NCI-H748 (cell line): ENCODE results near the gene FAM193B.
"Not testable (repeated sequence)": the region's sequence is repeated elsewhere in the genome, so short reads cannot be mapped to it uniquely, and the experiment has no call there.

Experiments used
- DNase-seq: peaks from one replicate; lab custom pipeline; 2025; ENCODE audit not compliant: unreplicated experiment; lab: John Stamatoyannopoulos, UW

FAM193B gene

DNA sequence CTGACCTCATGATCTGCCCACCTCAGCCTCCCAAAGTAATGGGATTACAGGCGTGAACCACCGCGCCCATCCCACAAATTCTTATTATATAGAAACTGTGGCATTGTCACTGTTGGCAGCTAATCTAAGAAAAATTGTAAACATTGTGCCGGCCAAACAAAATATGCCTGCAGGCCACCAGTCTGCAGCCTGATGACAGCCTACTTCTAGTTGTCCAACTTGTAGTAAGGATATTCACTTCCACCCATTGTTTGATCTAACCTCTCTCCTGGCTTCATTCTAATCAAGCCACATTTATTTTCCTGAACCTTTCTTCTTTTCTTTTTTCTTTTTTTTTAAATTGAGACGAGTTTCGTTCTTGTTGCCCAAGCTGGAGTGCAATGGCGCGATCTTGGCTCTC is 24.0 kb upstream of the FAM193B start:
- no peak for DNase-seq

DNA sequence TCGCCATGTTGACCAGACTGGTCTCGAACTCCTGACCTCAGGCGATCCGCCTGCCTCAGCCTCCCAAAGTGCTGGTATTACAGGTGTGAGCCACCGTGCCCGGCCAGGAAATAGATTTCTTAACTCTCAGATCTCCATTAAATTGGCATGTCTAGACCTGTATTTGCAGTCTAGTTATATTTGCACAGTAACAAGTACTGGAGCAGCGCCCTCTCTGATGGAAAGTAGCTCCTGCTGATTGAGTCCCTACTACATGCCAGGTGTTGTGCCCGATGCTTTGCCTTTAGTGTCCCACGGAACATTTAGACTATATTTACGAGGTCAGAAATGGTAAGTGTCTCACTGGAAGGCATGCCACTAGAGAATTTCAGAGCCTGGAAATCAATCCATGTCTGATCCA is 21.8 kb upstream of the FAM193B start:
- DNase-seq: peak; percentile 63

DNA sequence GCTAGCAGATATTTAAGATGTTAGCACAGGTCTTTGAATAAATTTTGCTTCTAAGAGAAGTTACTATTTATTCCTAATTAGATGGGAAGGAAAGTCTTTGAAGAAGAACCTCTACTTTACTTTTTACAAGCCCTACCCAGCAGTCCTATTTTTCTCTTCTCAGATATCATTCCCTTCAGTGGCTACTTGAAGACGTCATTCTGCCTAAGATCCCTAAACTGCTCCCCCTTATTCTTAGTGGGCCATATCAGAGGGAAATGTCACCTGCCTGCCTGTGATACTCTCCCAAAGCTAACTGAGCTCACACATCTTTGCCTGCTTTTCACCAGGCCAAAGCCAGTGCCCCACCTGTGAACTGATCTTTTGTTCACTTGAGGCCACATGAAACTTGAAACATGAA is 21.1 kb upstream of the FAM193B start:
- DNase-seq: no peak

DNA sequence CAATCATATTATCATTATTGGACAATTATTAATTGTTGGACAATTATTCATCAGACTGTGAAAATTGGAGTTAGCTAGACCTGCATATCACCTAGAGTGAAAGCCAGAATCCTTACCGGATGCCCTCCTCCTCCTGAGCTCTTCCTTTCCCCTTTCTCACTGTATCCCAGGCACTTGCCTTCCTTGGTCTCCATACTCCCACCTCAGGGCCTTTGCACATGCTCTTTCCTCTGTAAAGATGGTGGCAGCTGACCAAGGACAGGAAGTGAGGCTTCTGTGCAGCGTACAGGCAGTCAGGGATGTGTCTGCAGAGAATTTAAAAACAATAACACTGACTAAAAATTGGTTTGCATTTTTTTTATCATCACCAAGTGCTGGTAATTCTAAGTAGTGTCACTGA is 15.5 kb upstream of the FAM193B start:
- DNase-seq: no peak

DNA sequence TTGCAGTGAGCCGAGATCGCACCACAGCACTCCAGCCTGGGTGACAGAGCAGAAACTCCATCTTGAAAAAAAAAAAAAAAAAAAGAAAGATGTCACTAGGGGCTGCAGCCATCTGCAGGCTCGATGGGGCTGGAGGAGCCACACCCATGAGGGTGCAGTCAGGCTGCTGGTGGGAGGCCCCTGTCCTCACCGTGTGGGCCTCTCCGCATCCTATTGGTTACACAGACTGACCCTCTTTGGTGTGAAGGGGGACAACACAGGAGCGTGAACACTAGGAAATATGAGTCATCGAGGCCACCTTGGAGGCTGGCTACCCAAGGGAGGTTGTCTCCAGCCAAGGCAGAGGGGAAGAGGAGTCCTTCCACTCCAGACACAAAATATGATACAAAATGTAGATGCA is 14.0 kb upstream of the FAM193B start:
- DNase-seq: no peak

DNA sequence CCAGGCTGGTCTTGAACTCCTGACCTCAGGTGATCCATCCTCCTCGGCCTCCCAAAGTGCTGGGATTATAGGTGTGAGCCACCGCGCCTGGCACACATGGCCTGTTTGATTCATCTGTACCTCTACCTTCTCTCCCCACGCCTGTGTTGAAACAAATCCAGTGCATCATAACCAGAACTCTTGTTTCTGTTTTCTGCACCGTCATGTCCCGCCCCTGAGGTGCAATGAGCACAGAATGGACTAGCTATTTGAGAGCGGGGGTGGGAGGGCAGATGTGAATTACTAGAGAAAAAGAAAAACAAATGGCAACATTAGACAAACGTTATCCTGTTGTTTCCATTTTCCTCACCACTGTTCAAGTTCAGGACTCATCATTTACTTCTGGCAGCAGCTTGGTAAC is 10.7 kb upstream of the FAM193B start:
- no peak for DNase-seq

DNA sequence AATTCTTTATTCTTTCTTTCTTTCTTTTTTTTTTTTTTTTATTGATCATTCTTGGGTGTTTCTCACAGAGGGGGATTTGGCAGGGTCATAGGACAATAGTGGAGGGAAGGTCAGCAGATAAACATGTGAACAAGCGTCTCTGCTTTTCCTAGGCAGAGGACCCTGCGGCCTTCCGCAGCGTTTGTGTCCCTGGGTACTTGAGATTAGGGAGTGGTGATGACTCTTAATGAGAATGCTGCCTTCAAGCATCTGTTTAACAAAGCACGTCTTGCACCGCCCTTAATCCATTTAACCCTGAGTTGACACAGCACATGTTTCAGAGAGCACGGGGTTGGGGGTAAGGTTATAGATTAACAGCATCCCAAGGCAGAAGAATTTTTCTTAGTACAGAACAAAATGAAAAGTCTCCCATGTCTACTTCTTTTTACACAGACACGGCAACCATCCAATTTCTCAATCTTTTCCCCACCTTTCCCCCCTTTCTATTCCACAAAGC is 5.1 kb upstream of the FAM193B start:
- DNase-seq: not testable (repeated sequence)

DNA sequence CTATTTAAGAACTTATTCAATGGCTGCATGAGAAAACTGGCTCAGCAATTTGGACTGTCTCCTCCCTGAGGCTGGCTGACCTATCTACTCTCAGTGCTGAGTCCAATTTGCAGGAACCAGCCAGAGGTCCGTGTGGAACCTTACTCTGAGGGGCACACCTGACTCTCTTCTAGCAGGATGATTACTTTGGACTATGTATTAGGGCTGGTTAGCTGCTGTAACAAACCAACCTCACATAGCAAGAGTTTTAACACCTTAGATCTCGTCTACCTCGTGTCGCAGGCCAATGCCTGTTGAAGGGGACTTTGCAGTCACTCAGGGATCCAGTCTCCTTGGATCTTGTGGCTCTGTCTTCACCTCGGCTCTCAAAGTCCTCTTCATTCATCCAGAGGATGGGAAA is 3.4 kb upstream of the FAM193B start:
- no peak for DNase-seq

DNA sequence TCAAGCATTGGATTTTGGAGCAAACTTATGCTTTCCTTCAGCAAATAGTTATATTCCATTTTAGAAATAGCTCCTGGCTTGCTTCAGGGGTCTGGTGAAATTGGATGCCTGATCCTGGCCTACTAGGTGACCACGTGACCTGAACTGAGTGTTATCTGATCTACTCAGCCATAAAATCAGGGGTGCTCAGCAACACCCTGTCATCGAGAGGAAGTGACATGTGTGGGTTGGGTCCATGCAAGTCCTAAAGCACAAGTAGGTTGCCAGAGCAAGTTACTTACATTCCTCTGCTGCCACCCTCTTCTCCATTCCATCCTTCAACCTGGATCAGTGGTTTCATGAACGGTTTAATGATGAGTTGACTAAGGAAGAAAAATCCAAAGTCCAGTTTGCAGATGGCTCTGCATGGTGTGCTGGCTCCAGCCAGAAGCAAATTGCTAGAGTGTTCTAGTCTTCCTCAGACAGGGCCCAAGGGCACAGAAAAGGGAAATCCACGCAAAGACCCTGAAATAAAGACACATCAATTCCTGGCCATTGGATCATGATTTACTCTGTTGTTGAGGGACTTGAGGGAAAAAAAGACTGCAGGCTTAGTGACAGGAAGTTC is 2.8 kb upstream of the FAM193B start:
- peak; percentile 10 for DNase-seq

DNA sequence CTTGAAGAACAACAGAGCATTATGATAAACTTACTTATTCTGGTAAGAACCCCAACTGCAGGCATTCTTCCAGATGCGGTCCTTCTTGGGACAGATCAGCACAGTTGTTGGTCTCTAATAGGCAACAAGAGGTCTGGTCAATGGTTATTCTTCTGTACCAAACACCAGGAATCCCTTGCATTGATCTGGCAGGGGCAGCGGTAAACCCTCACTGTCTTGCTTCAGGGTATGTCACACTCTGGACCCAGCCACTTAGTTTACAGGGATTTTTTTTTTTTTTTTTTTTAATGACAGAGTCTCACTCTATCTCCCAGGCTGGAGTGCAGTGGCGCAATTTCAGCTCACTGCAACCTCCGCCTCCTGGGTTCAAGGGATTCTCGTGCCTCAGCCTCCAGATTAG is 1.3 kb upstream of the FAM193B start:
- no peak for DNase-seq

DNA sequence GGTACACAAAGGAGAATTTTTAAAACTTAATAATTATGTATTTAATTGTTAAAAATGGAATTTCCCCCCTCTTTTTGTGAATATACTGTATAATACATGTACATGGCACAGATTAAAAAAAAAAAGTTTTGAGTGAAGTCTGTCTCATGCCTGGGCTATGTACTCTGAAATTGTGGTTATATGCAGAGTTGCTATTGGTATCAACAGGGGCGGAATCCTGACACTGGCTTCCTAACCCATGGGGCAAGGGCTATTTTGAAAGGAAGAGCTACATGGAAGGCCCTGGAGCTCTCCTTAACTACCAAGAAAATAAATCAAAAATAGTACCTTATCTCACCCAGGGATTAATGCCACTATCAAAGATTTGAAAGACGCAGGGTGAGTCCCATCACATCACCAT is 865 bp upstream of the FAM193B start:
- DNase-seq: no peak

DNA sequence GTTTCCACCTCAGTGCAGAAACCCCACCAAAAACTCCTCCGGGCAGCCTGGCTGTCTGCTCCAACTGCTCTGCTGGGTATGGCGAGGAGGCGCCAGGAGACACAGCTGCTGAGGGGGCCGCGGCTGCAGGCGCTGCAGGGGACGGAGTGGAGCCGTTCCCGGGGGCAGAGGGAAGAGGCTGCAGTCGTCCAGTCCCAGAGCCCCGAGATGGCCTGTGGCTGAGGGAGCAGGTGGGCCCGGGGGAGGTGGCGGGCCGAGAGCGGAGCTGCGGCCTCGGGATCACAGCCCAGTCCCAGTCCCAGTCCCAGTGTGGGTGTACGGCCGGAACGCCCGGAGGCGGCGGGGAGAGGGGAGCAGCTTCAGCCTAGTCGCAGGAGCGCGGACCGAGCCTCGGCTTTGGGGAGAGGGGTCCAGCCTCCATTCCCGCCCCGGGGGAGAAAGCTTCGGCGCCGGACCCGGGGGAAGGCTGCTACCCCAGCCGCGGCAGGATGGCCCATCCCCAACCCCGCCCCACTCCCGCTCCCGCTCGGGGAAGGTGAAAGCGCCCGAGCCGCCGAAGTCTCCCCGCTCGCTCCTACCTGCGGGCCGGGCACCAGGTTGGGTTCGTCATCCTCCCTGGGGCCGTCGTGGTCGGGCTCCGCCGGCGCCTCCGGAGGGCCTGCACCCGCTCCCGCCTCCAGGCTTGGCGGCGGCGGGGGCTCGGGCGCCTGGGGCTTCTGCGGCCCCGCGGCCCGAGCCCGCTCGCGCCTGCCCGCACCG is 513 bp downstream of the FAM193B start:
- peak; percentile 50 for DNase-seq

DNA sequence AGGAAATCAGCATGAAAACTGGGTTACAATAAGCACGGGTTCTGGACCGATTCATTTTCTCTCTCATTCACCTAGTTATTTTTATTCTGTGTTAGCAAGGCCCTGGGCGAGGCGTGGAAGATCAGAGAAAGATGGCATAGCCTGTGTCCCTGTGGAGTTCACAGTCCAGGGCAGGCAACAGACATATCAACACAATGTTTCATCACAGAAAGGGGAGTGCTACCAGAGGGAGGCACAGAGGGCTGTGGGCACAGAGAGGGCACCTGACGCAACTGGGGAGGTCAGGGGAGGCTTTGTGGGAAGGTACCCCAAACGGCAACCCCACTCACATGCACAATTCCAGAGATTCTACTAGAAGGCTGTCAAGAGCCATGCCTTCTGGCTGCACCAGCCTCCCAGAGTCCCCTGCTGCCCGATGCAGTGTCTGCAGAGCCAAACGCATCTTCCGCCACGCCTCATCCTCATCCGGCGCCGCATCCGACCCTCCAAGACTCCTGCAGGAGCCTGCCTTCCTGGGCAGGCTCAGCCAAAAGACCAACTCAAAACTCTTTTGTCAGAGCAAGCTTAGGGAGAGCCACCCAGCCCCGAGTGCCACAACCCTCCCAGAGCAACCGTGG is 1.4 kb downstream of the FAM193B start:
- peak; percentile 13 for DNase-seq

DNA sequence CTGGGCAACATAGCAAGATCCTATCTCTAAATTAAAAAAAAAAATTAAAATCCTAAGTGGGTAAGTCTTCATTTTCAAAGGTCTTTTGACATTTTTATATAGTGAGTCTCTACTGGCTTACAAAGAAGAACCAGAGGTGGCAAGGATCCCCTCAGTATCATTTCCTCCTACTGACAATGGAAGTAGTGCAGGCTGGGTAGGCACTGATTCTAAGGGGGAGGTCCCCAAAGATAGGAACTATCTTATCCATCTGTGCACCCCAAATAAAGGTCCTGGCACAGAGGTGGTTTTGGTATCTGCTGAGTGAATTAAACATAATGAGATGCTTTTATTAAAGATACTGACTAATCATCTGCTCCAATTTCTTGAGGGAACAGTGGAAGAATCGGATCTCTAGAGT is 4.2 kb downstream of the FAM193B start:
- DNase-seq: no peak

DNA sequence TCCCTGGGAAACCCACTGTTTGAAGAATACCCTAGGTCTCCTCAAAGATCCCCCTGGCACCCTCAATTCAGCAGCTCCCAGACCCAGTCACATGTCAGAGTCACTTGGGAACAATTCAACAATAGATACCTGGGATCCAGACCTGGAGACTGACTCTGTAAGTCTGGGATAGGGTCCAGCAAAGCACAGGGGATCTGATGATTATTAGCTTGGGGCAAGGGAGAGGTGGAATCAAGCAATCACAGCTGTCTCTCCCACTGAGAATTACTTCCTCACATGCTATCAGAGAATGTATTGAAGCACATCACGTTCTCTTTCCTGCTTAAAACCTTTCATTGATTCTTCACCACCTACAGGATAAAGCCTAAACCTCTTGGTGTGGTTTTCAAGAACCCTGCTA is 5.9 kb downstream of the FAM193B start:
- DNase-seq: no peak

DNA sequence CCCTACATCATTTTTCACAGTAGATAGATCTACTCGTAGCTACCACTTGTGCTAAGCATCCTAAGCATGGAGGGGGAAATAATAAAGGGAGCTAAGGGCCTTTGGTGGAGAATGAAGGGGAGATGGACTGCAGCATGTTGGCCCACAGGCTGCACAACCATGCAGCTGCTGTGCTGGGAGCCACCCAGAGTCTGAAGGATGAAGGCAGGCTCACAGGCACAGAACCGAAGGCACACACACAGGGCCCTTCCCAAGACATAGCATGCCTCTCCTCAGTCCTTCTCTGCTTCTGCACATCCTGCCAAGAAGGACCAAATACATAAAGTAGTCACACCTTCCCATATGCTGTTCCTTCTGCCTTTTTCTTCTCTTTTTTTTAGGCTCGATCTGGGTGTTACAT is 6.6 kb downstream of the FAM193B start:
- no peak for DNase-seq

DNA sequence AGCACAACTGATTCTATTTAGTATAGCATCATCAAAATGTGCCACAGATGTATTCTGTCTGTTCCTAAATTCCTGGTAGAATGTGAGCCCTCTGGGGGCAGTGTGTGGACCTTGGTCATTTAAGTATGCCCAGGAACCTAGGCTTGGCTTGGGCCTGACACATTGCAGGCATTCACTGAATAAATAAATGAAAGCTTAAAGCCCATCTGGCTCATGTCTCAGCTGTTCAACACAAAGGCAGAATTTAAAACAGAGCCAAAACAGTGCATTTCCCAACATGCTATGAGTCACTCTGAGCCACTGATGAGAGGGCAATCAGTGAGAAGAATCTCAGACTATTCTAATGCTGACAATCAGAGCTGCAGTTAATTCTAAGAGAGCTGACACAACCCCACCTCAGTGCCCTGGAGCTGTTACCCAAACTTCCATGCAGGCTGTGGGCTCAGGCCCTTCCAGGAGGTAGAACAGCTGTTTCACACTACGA is 8.1 kb downstream of the FAM193B start:
- DNase-seq: no peak

DNA sequence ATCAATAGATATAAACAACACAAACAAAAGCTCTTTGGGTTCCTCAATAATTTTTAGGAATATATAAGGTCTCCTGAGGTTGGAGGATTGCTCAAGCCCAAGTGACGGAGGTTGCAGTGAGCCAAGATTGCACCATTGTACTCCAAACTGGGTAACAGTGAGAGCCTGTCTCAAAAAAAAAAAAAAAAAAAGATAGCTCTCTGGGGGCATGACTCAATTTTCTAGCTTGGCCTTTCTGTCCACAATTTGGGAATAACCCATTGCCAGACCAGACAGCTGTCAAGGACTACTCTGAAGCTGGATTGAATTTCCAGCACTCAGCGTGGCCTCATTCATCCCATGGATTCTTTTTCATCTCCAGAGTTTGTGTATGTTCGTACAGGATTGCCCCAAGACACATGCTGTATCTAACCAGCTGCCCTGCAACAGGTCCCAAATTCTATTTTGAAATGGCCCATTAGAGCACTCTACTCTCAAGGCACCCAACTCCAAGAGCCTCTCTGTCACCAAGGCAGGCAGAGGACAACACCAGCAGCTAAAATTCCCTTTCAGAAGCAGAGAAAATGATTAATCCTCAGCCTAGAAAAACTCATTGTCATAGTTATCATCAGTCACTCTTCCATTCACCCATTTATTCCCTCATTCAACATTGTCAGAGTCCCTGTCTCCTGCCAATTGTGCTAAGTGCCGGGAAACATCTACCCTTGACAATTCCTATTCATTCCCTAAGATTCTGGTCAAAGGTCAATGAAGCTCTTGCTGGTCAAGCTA is 8.7 kb downstream of the FAM193B start:
- DNase-seq: no peak

DNA sequence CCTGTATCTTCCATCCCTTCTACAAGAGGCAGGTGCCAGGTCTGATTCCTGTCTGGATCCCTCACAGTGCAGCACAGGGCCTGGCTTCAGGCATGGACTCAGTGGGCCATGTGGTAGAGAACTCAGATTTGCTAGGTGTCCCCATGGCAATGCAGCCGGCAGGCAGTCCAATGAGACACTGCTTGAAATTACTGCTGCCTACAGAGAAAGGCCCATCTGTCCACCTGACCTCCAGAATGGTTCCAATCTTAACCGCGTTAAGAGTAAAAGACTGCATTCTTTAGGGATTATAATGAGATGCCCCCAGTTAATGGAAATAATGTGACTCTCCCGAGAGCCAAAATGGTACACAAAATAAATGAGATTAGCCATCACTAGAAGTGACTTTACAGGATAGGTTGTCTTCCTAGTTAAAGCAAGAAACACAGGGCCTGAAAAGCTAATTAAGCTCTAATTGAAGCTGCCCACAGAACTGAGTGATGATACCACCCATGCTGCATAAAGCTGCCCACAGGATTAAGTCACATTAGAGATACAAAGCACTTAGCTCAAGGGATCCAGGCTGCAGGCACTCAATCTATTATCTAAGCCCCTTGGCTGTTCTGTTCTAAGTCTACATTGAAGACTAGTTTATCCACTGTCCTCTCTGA is 11.4 kb downstream of the FAM193B start:
- DNase-seq: no peak

DNA sequence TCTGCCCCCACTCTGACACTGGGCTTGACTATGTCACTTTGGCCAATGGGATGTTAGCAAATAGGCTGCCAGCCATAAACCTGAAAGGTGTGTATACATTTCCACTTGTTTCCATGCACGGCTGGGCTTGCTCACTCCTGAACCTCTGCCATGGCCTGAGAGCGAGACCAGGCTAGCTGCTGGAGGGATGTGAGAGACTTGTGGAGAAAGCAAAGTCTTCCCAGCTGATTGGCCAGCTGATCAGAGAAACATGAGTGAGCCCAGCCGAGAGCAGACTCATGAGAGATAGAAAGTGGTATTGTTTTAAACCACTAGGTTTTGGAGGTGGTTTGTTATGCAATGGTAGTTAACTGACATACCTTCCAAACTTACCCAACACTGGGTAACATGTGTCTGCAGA is 13.9 kb downstream of the FAM193B start:
- no peak for DNase-seq

DNA sequence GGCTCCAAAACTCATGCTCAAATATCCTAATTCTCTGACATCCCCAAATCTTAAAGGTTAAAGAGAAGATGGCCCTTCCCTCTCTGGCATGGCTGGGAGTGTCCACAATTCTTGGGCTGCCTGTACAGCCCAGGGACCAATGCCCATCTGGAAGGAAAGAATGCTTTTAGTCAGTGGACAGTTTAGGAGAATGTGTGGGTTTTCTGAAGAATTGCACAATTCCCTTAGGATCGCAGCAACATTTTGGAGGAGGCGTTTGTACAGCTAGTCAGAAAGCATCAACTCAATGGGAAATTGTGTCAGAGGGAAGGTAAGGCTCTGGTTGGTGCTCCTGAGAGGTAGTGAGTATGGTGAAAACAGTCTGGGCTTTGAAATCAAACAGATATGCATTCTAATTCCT is 15.0 kb downstream of the FAM193B start:
- DNase-seq: no peak
